Right atrium auricular region (tissue), 2 donors: ENCODE measurements around the gene IL22. TPM values are rescaled to one million over a fixed set of nuclear protein-coding genes. Genes with fewer than 3 reads are reported as not detected.

ENCODE experiments used
- DNase-seq: peaks from one replicate; pipeline ENCODE4 v3.0.0-alpha.2; 2019; ENCODE audit warnings: low spot score
- H3K27ac ChIP-seq, 2 donors: fragments of 200-600 bp; sonication (generic); 1 replicate in 1 of 2; 2 replicates in 1 of 2; pipeline ENCODE4 v1.5.1; 2016 to 2019
- H3K27me3 ChIP-seq, 2 donors: fragments of 200-600 bp; sonication (generic); one replicate each; pipeline versions ENCODE4 v1.5.1 to v1.6.0; 2017 to 2019
- H3K36me3 ChIP-seq: fragments of 200-600 bp; sonication (generic); one replicate; pipeline ENCODE4 v1.5.1; 2016
- H3K4me1 ChIP-seq, 2 donors: fragments of 200-600 bp; sonication (generic); one replicate each; pipeline versions ENCODE4 v1.5.1 to v1.6.0; 2017 to 2019
- H3K4me3 ChIP-seq, 2 donors: fragments of 200-600 bp; sonication (generic); 1 replicate in 1 of 2; 2 replicates in 1 of 2; pipeline ENCODE4 v1.5.1; 2017 to 2019; ENCODE audit warnings: mild to moderate bottlenecking in 1 of 2, moderate library complexity in 1 of 2
- H3K9me3 ChIP-seq, 2 donors: fragments of 200-600 bp; sonication (generic); one replicate each; pipeline ENCODE4 v1.5.1; 2019
- total RNA-seq, 2 donors: library from RNA; depleted of rRNA; stranded (reverse); fragments of >200 nt; gene quantifications; one replicate each; pipeline ENCODE4 v1.1.0, GENCODE V29; 2016
- TF ChIP-seq, protein P1 (sequence below), 2 donors: fragments of 200-600 bp; sonication (generic); IDR thresholded peaks; one replicate each; pipeline ENCODE4 v1.5.1; 2019; ENCODE audit warnings: antibody characterized with exemption in 2 of 2

IL22 gene
- total RNA-seq, 2 donors from 2014 or later = not detected

DNA sequence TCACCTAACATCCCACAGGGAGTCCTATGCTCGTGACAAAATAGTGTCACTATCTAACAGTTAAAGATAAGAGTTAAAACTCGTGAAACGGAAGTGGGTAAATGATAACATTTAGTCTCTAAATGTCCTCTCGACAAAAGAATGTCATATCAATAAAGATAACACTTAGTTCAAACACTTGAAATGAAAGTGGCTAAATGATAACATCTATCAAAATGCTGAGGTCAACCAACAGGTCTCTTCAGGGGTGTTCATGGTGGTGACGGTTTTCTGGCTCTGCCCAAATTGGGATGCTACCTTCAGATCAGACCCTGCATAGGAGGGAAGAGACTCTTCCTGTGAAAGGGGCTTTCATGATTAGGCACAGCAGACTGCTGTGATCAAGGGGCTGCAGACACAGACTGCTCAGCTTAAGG lies 49.9 kb downstream of the IL22 start:
- TF ChIP-seq, protein P1, sequence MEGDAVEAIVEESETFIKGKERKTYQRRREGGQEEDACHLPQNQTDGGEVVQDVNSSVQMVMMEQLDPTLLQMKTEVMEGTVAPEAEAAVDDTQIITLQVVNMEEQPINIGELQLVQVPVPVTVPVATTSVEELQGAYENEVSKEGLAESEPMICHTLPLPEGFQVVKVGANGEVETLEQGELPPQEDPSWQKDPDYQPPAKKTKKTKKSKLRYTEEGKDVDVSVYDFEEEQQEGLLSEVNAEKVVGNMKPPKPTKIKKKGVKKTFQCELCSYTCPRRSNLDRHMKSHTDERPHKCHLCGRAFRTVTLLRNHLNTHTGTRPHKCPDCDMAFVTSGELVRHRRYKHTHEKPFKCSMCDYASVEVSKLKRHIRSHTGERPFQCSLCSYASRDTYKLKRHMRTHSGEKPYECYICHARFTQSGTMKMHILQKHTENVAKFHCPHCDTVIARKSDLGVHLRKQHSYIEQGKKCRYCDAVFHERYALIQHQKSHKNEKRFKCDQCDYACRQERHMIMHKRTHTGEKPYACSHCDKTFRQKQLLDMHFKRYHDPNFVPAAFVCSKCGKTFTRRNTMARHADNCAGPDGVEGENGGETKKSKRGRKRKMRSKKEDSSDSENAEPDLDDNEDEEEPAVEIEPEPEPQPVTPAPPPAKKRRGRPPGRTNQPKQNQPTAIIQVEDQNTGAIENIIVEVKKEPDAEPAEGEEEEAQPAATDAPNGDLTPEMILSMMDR (IDR thresholded peaks at IDR 0.05) = no peak
- Histone ChIP-seq H3K36me3 (no peaks in the 10 kb centered on the region), H3K4me3 (no peak overlapping the region)

DNA sequence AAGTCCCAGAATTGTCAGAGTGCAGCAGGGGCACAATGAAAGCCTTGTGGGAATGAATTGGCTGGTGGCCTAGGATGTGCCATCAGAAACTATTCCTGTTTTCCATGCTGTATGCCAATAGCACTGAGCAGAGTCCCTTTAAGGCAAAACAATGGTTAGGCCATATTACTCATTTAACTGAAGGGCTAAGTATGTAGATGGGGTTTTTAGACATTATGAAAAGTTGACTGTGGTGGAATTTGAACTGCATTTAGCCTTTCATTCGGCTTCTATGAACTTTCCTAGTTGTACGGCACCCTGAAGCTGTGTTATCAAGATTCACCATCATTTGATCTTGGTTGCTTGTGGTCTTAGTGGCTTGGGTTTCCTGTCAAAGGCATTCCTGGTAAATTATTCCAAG lies 52.5 kb downstream of the IL22 start:
- no peak for DNase-seq
- Histone ChIP-seq H3K4me1 (no peaks in the 10 kb centered on the region), H3K4me3 (no peak overlapping the region), H3K27me3 (no peaks in the 10 kb centered on the region), H3K27ac (no peak overlapping the region), H3K36me3 (no peaks in the 10 kb centered on the region), H3K9me3 (no peaks in the 10 kb centered on the region)
- TF ChIP-seq, protein P1 (IDR thresholded peaks at IDR 0.05) = no peak

More for the DNA sequence above, 49.9 kb downstream of the IL22 start:
- H3K9me3 ChIP-seq = no peaks in the 10 kb centered on the region
- H3K27ac ChIP-seq = no peak overlapping the region
- H3K27me3 ChIP-seq = no peaks in the 10 kb centered on the region
- DNase-seq = no peak
- H3K4me1 ChIP-seq = no peaks in the 10 kb centered on the region

DNA sequence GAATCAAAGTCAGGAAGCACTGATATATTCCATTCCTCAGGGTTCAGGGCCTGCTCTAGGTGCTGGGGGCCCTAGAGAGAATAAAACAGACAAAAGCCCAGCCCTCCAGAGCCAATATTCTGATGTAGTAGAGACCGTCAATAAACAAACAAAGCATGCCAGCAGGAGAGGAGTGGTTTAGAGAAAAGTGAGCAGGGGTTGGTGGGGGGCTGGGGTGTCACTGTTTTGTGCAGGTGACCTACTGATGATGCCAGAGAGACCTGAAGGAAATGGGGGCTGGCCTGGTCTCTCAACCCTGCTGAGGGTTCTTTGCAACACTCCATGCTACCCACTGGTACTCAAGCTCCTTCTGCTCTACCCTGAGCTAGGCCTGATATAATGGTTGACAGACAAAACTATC lies 54.3 kb downstream of the IL22 start:
- no peaks in the 10 kb centered on the region for H3K9me3 ChIP-seq
- H3K4me3 ChIP-seq = no peak overlapping the region
- H3K27me3 ChIP-seq = no peaks in the 10 kb centered on the region
- TF ChIP-seq, protein P1 (IDR thresholded peaks at IDR 0.05) = no peak
- H3K27ac ChIP-seq = no peak overlapping the region
- H3K4me1 ChIP-seq = no peaks in the 10 kb centered on the region
- no peaks in the 10 kb centered on the region for H3K36me3 ChIP-seq
- DNase-seq = no peak

DNA sequence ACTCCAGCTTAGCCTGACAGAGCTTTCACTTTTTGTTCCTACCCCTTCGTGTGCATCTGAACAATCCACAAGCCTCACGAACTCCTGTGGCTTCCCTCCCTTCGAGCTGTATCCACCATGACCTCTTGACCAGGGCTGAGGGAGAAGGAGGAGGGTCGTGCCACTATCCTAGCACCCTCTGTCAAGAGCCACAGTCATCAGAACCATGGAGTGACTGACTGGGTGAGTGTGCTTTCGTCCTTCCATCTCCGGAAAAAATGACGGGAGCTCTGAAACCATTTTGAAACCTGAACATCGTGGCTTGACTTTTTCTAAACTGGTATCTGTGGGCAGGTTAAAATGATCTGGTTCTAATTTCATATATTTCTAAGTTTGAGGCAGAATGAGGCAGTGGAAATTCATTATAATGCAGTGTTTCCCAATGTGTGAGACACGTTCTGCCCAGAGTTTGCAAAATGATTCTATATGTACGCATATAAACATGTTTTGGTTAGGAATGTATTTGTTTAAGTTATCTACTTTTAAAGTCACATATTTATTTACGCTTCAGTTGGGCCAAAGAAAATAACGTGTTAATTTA lies 54.8 kb downstream of the IL22 start:
- Histone ChIP-seq H3K27me3 (no peaks in the 10 kb centered on the region), H3K27ac (no peak overlapping the region), H3K36me3 (no peaks in the 10 kb centered on the region), H3K9me3 (no peaks in the 10 kb centered on the region), H3K4me1 (no peaks in the 10 kb centered on the region), H3K4me3 (no peak overlapping the region)
- no peak for DNase-seq
- TF ChIP-seq, protein P1 (IDR thresholded peaks at IDR 0.05) = no peak

Other genes with a start within 250 kb of the IL22 start
- gene IFNG, start 93.9 kb downstream of the IL22 start, total RNA-seq = not detected
- not detected for gene IL26, start 27.8 kb downstream of the IL22 start, total RNA-seq
- gene MDM1, start 78.8 kb upstream of the IL22 start, total RNA-seq = 10 to 100 TPM in 1 of 2 donors, 1 to 10 TPM in 1; 8.3 to 12.8 TPM